SH-SY5Y (cell line): ENCODE data around the gene COG7.

Experiments used
- GATA2 ChIP-seq: IDR thresholded peaks from 2 replicates; pipeline ENCODE4 v1.6.1; 2011; ENCODE audit warnings: mild to moderate bottlenecking, low read depth, low read length
- GATA3 ChIP-seq: IDR thresholded peaks from 2 replicates; pipeline ENCODE4 v1.6.1; 2011; ENCODE audit warnings: low read depth, mild to moderate bottlenecking, low read length, moderate library complexity

DNA sequence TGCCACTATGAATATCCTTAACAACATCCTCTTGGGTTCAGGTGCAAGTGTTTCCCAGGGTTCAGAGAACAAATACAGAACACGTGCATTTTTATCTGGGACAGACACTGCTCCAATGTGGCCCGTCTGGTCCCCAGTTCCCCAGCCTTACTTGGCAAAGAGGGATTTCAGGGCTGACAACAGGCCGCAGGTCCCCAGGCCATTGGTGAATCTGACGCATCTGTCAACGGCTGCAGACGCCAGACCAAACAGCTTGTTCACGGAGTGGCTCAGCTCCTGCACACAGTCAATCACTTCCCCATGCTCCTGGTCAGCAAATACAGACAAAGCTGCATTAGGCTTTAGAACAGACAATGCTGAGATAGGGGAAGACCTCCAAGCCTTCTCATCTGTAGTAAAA lies 36.2 kb downstream of the COG7 start:
- TF ChIP-seq GATA3 (no peak), GATA2 (no peak)
